Activated effector memory CD4-positive, alpha-beta T cell treated with anti-CD3 and anti-CD28 coated beads, Interleukin-2, amount 50 U/mL, for 16 hours (primary cell): ENCODE data around the gene ECHDC1.
A peak's percentile ranks its signal among the peaks of the same experiment; 100 is the strongest.
"Not testable (repeated sequence)": the region's sequence is repeated elsewhere in the genome, so short reads cannot be mapped to it uniquely, and the experiment has no call there.

Experiments used
- DNase-seq: peaks from one replicate; pipeline ENCODE4 v3.0.0-alpha.2; 2020

The ECHDC1 gene

GRCh38 chr6:127342946-127343808, at the start of gene ECHDC1:
Gene ECHDC1, minus strand, starts transcription at chr6:127343609. Its CDS starts 12,581 bp downstream, at chr6:127331028.
- peak; percentile 88 for DNase-seq

- no peak for DNase-seq
Observed at GRCh38 chr6:127392301-127392700, 48.9 kb upstream of the ECHDC1 start.

- DNase-seq: no peak
Observed at GRCh38 chr6:127391094-127391953, 47.9 kb upstream of the ECHDC1 start.

GRCh38 chr6:127389706-127390105, 46.3 kb upstream of the ECHDC1 start:
- DNase-seq: no peak

GRCh38 chr6:127385668-127386430, 42.4 kb upstream of the ECHDC1 start:
- no peak for DNase-seq

GRCh38 chr6:127384848-127385247, 41.4 kb upstream of the ECHDC1 start:
- DNase-seq: not testable (repeated sequence)

GRCh38 chr6:127383988-127384387, 40.6 kb upstream of the ECHDC1 start:
- DNase-seq: no peak

- DNase-seq: no peak
Observed at GRCh38 chr6:127382413-127382812, 39.0 kb upstream of the ECHDC1 start.

- DNase-seq: no peak
Observed at GRCh38 chr6:127381384-127381783, 38.0 kb upstream of the ECHDC1 start.

- DNase-seq: no peak
Observed at GRCh38 chr6:127376685-127377084, 33.3 kb upstream of the ECHDC1 start.

- no peak for DNase-seq
Observed at GRCh38 chr6:127367023-127367375, 23.6 kb upstream of the ECHDC1 start.

- no peak for DNase-seq
Observed at GRCh38 chr6:127366282-127367022, 23.0 kb upstream of the ECHDC1 start.

GRCh38 chr6:127365874-127366273, 22.5 kb upstream of the ECHDC1 start:
- DNase-seq: no peak

GRCh38 chr6:127352524-127352923, 9.1 kb upstream of the ECHDC1 start:
- no peak for DNase-seq

GRCh38 chr6:127349980-127350379, 6.6 kb upstream of the ECHDC1 start:
- DNase-seq: no peak

GRCh38 chr6:127348028-127348661, 4.7 kb upstream of the ECHDC1 start:
- no peak for DNase-seq

GRCh38 chr6:127347178-127347577, 3.8 kb upstream of the ECHDC1 start:
- DNase-seq: no peak

GRCh38 chr6:127345521-127345920, 2.1 kb upstream of the ECHDC1 start:
- DNase-seq: no peak

GRCh38 chr6:127343809-127344659, 625 bp upstream of the ECHDC1 start:
- no peak for DNase-seq

- DNase-seq: no peak
Observed at GRCh38 chr6:127342296-127342945, 988 bp downstream of the ECHDC1 start.
